ENCODE measurements around the gene BCCIP. TPM values are rescaled to one million over a fixed set of nuclear protein-coding genes. Genes with fewer than 3 reads are reported as not detected.

BCCIP gene
- total RNA-seq, 1 donor from 2014 or later = 56.1 TPM

DNA sequence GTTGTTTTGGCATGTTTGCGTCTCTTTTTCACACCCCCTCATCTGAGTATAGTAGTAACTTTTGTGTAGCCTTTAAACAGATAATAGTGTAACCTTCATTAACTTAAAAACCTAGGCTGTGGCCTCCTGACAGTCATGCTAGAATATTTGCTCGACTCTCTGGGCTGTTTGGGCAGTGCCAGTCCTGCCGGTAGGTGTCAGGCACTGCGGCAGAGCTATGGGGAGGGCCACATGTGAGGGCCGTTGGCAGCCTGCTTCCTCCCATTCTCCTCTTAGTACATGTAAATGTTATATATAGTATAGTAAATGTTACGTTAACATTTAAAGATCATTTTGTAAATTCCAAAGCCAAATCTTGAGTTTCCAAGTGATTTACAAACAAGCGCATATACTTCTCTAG is 26.1 kb downstream of the BCCIP start:
- DNase-seq (ENCODE audit: low read depth) (no peak), FAIRE-seq (no peak)
- Histone ChIP-seq H3K27me3 (ENCODE audit: control insufficient read depth, insufficient read depth, low read length) (no peaks in the 10 kb centered on the region), H3K4me3 (ENCODE audit: low read depth, low read length) (no peak overlapping the region), H3K36me3 (ENCODE audit: control insufficient read depth, insufficient read depth, low read length) (peaks cover 20% of the 10 kb centered on the region)
- TF ChIP-seq CTCF (IDR thresholded peaks at IDR 0.05; ENCODE audit: insufficient read depth, low read length, severe bottlenecking) = no peak

GRCh38 chr10:125850766-125851731 is 27.7 kb downstream of the BCCIP start:
- peaks cover 18% of the 10 kb centered on the region for H3K36me3 ChIP-seq (ENCODE audit: control insufficient read depth, insufficient read depth, low read length)
- no peaks in the 10 kb centered on the region for H3K27me3 ChIP-seq (ENCODE audit: control insufficient read depth, insufficient read depth, low read length)
- H3K4me3 ChIP-seq (ENCODE audit: low read depth, low read length) = no peak overlapping the region
- FAIRE-seq = no peak
- no peak for TF ChIP-seq CTCF (IDR thresholded peaks at IDR 0.05; ENCODE audit: insufficient read depth, low read length, severe bottlenecking)
- no peak for DNase-seq (ENCODE audit: low read depth)

- no peak for TF ChIP-seq CTCF (IDR thresholded peaks at IDR 0.05; ENCODE audit: insufficient read depth, low read length, severe bottlenecking)
- H3K27me3 ChIP-seq (ENCODE audit: control insufficient read depth, insufficient read depth, low read length) = no peaks in the 10 kb centered on the region
- peaks cover 18% of the 10 kb centered on the region for H3K36me3 ChIP-seq (ENCODE audit: control insufficient read depth, insufficient read depth, low read length)
- no peak for FAIRE-seq
- DNase-seq (ENCODE audit: low read depth) = no peak
- H3K4me3 ChIP-seq (ENCODE audit: low read depth, low read length) = no peak overlapping the region
Measured at GRCh38 chr10:125852487-125852886, 29.1 kb downstream of the BCCIP start.

DNA sequence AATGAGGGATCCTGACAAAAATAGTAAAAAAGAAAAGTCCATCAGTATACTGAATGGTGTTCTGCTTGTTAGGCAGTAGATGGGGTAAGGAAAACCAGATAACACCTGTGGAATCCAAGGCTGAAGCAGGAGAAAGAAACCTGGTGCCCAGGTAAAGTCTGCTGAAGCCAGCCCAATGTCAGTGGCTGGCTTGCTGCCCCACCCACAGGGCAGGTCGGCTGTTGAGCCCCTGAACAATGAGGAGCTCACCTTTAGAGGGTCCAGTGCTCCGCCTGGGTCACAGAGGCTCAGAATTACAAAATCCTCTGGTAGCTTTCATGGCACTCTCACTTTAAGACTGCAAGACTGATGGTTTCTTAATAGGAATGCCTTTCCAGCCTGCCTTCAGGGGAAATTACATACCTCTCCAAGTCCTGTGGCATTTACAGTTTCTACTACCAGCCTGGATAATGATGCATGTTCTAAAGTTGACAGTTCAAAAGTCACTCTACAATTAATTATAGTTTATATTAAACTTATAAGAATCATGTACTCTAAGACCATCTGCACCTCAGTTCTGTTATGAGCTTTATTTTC is 33.9 kb downstream of the BCCIP start:
- Histone ChIP-seq H3K36me3 (ENCODE audit: control insufficient read depth, insufficient read depth, low read length) (peaks cover 10% of the 10 kb centered on the region), H3K4me3 (ENCODE audit: low read depth, low read length) (no peak overlapping the region), H3K27me3 (ENCODE audit: control insufficient read depth, insufficient read depth, low read length) (no peaks in the 10 kb centered on the region)
- no peak for DNase-seq (ENCODE audit: low read depth)
- TF ChIP-seq CTCF (IDR thresholded peaks at IDR 0.05; ENCODE audit: insufficient read depth, low read length, severe bottlenecking) = no peak
- FAIRE-seq = no peak

- no peak for DNase-seq (ENCODE audit: low read depth)
- H3K27me3 ChIP-seq (ENCODE audit: control insufficient read depth, insufficient read depth, low read length) = no peaks in the 10 kb centered on the region
- no peak overlapping the region for H3K4me3 ChIP-seq (ENCODE audit: low read depth, low read length)
- no peak for FAIRE-seq
- H3K36me3 ChIP-seq (ENCODE audit: control insufficient read depth, insufficient read depth, low read length) = peaks cover 6% of the 10 kb centered on the region
- TF ChIP-seq CTCF (IDR thresholded peaks at IDR 0.05; ENCODE audit: insufficient read depth, low read length, severe bottlenecking) = no peak
Measured at GRCh38 chr10:125859128-125859817, 35.9 kb downstream of the BCCIP start.

Measured in bronchial epithelial cell (primary cell).